ENCODE results near the gene CALML5.

Gene CALML5

DNA sequence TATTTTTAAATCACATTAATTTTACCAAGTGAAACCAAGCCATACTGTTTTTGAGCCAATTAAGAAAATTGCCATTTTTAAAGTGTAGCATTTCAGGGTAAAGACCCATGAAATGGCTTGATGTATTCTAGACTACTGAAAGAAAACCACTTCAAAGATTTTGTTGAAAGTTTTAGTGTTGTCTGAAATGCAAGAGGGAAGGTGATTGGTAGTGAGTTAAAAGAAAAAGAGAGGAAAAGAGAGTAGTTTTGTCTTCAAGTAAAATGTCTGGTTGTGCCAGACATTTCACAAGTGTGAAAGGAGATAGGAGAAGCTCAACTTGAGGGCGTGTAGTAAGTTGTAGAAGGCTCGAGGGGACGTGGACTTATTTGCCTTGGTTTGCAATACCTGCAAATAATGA lies 41.6 kb downstream of the CALML5 start:
- TF ChIP-seq, protein P1, sequence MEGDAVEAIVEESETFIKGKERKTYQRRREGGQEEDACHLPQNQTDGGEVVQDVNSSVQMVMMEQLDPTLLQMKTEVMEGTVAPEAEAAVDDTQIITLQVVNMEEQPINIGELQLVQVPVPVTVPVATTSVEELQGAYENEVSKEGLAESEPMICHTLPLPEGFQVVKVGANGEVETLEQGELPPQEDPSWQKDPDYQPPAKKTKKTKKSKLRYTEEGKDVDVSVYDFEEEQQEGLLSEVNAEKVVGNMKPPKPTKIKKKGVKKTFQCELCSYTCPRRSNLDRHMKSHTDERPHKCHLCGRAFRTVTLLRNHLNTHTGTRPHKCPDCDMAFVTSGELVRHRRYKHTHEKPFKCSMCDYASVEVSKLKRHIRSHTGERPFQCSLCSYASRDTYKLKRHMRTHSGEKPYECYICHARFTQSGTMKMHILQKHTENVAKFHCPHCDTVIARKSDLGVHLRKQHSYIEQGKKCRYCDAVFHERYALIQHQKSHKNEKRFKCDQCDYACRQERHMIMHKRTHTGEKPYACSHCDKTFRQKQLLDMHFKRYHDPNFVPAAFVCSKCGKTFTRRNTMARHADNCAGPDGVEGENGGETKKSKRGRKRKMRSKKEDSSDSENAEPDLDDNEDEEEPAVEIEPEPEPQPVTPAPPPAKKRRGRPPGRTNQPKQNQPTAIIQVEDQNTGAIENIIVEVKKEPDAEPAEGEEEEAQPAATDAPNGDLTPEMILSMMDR (IDR thresholded peaks at IDR 0.05; ENCODE audit: control insufficient read depth, extremely low read depth, insufficient read depth), result no peak
- DNase-seq (ENCODE audit: low read depth), result no peak
- H3K4me3 ChIP-seq (ENCODE audit: low read depth, low read length), result no peak overlapping the region

DNA sequence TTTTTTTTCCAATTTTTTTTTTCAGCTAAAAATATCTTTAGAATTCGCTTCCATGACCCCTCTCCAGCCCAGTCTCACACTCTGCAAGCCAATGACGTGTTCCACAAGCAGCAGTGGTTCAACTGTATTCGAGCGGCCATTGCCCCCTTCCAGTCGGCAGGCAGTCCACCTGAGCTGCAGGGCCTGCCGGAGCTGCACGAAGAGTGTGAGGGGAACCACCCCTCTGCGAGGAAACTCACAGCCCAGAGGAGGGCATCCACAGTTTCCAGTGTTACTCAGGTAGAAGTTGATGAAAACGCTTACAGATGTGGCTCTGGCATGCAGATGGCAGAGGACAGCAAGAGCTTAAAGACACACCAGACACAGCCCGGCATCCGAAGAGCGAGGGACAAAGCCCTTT lies 42.8 kb downstream of the CALML5 start:
- DNase-seq (ENCODE audit: low read depth), result no peak
- TF ChIP-seq, protein P1 (IDR thresholded peaks at IDR 0.05; ENCODE audit: control insufficient read depth, extremely low read depth, insufficient read depth), result no peak

GRCh38 chr10:5453749-5454489 lies 45.5 kb downstream of the CALML5 start:
- TF ChIP-seq, protein P1 (IDR thresholded peaks at IDR 0.05; ENCODE audit: control insufficient read depth, extremely low read depth, insufficient read depth), result no peak
- no peak overlapping the region for H3K4me3 ChIP-seq (ENCODE audit: low read depth, low read length)
- DNase-seq (ENCODE audit: low read depth), result no peak

More for the DNA sequence above, 42.8 kb downstream of the CALML5 start:
- no peak overlapping the region for H3K4me3 ChIP-seq (ENCODE audit: low read depth, low read length)

GRCh38 chr10:5450605-5451384 lies 48.6 kb downstream of the CALML5 start:
- H3K4me3 ChIP-seq (ENCODE audit: low read depth, low read length), result no peak overlapping the region
- TF ChIP-seq, protein P1 (IDR thresholded peaks at IDR 0.05; ENCODE audit: control insufficient read depth, extremely low read depth, insufficient read depth), result no peak
- no peak for DNase-seq (ENCODE audit: low read depth)

GRCh38 chr10:5449823-5450222 lies 49.5 kb downstream of the CALML5 start:
- TF ChIP-seq, protein P1 (IDR thresholded peaks at IDR 0.05; ENCODE audit: control insufficient read depth, extremely low read depth, insufficient read depth), result no peak
- no peak for DNase-seq (ENCODE audit: low read depth)
- H3K4me3 ChIP-seq (ENCODE audit: low read depth, low read length), result peak overlapping the region; percentile 83

DNA sequence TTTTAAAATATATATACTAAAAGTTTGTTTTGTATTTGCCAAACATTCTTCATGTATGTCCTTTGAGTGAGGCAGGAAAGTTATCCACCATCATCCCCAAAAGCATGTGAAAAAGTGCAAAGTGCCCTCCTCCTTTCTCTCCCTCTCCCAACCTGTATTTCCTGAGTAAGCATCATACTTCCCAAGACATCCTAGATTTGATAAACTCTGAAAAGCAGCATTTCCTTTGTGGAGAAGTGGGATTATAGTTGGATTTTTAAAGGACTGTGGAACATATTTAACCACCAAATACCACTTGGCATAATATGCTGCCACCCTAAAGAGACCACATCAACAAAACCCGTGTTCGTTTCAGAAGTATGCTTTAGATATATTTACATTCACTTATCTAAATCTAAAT lies 50.1 kb downstream of the CALML5 start:
- TF ChIP-seq, protein P1 (IDR thresholded peaks at IDR 0.05; ENCODE audit: control insufficient read depth, extremely low read depth, insufficient read depth), result no peak
- no peak for DNase-seq (ENCODE audit: low read depth)
- H3K4me3 ChIP-seq (ENCODE audit: low read depth, low read length), result peak overlapping the region; percentile 83

All from LNCaP clone FGC (cell line).